ENCODE results near the gene IFNAR2.

- TF ChIP-seq CTCF (IDR thresholded peaks at IDR 0.05; ENCODE audit: low read depth, low read length) (no peak), EZH2phosphoT487 (IDR thresholded peaks at IDR 0.05; ENCODE audit: low read depth) (no peak)
Observed at GRCh38 chr21:33203371-33203724, 26.4 kb upstream of the IFNAR2 start.

Measured in OCI-LY3 (cell line).